Suppressor macrophage treated with lipopolysaccharide for 4 hours (primary cell): ENCODE data around the gene ZNF609.

ENCODE experiments used
- DNase-seq: peaks from one replicate; pipeline ENCODE4 v3.0.0-alpha.2; 2020

The ZNF609 gene

GRCh38 chr15:64460206-64460723 lies at the start of gene ZNF609:
Gene ZNF609, plus strand, starts transcription at chr15:64460578. Its CDS starts 38,842 bp downstream, at chr15:64499420.
- peak; percentile 89 for DNase-seq

- no peak for DNase-seq
Measured at GRCh38 chr15:64412216-64412615, 48.2 kb upstream of the ZNF609 start.

GRCh38 chr15:64422697-64423096 lies 37.7 kb upstream of the ZNF609 start:
- DNase-seq = no peak

- peak; percentile 34 for DNase-seq
Measured at GRCh38 chr15:64423970-64424369, 36.4 kb upstream of the ZNF609 start.

GRCh38 chr15:64425221-64425620 lies 35.2 kb upstream of the ZNF609 start:
- DNase-seq = no peak

GRCh38 chr15:64426845-64427465 lies 33.4 kb upstream of the ZNF609 start:
- no peak for DNase-seq

- DNase-seq = no peak
Measured at GRCh38 chr15:64429448-64429847, 30.9 kb upstream of the ZNF609 start.

GRCh38 chr15:64430000-64430735 lies 30.2 kb upstream of the ZNF609 start:
- no peak for DNase-seq

- DNase-seq = no peak
Measured at GRCh38 chr15:64437982-64438381, 22.4 kb upstream of the ZNF609 start.

GRCh38 chr15:64438653-64439447 lies 21.5 kb upstream of the ZNF609 start:
- DNase-seq = no peak

- no peak for DNase-seq
Measured at GRCh38 chr15:64441852-64442251, 18.5 kb upstream of the ZNF609 start.

GRCh38 chr15:64443016-64443415 lies 17.4 kb upstream of the ZNF609 start:
- no peak for DNase-seq

GRCh38 chr15:64443747-64444621 lies 16.4 kb upstream of the ZNF609 start:
- DNase-seq = no peak

- DNase-seq = no peak
Measured at GRCh38 chr15:64444836-64445235, 15.5 kb upstream of the ZNF609 start.

GRCh38 chr15:64447536-64448315 lies 12.7 kb upstream of the ZNF609 start:
- DNase-seq = no peak

GRCh38 chr15:64452988-64453688 lies 7.2 kb upstream of the ZNF609 start:
- no peak for DNase-seq

- DNase-seq = no peak
Measured at GRCh38 chr15:64453689-64454037, 6.7 kb upstream of the ZNF609 start.

GRCh38 chr15:64454282-64454681 lies 6.1 kb upstream of the ZNF609 start:
- DNase-seq = no peak

- peak; percentile 62 for DNase-seq
Measured at GRCh38 chr15:64455961-64456371, 4.4 kb upstream of the ZNF609 start.

GRCh38 chr15:64456634-64457108 lies 3.7 kb upstream of the ZNF609 start:
- DNase-seq = peak; percentile 37
